A673 (cell line): ENCODE data around the gene LCLAT1. TPM values are rescaled to one million over a fixed set of nuclear protein-coding genes. Genes with fewer than 3 reads are reported as not detected.

Experiments used
- BruUV-seq: library from RNA; stranded (reverse); fragments of 400-500 nt; replicated peaks from 2 replicates; lab custom pipeline; 2021; lab: Mats Ljungman, UMichigan
- CTCF ChIA-PET: fragments of 300-600 bp; sonication (Branson Sonifier 250); formaldehyde crosslinking; loops from one replicate; lab custom pipeline; 2022; ENCODE audit warnings: antibody characterized with exemption; lab: Charles Lee
- POLR2A ChIA-PET: fragments of 300-600 bp; sonication (Branson Sonifier 250); formaldehyde crosslinking; loops from one replicate; lab custom pipeline; 2022; ENCODE audit warnings: antibody characterized with exemption; ENCODE audit not compliant: low non-redundant PET; lab: Charles Lee
- DNase-seq: peaks from one replicate; pipeline ENCODE4 v3.0.0-alpha.2; 2015; ENCODE audit warnings: low spot score
- H3K27ac ChIP-seq: fragments of 200-600 bp; sonication (generic); 2 replicates; pipeline ENCODE4 v1.5.1; 2016; ENCODE audit warnings: mixed run types, low read depth, mild to moderate bottlenecking, mixed read lengths, antibody characterized with exemption, low read length; ENCODE audit not compliant: poor library complexity, severe bottlenecking
- H3K27me3 ChIP-seq: fragments of 200-600 bp; sonication (generic); replicated peaks from 2 replicates; pipeline ENCODE4 v1.6.1; 2017; ENCODE audit warnings: mixed run types, low read depth, mild to moderate bottlenecking, mixed read lengths, antibody characterized with exemption, low read length; ENCODE audit not compliant: insufficient read depth, poor library complexity
- H3K36me3 ChIP-seq: fragments of 200-600 bp; sonication (generic); 2 replicates; pipeline ENCODE4 v1.6.1; 2016; ENCODE audit warnings: mixed run types, mild to moderate bottlenecking, mixed read lengths, antibody characterized with exemption, low read length; ENCODE audit not compliant: insufficient read depth, poor library complexity, severe bottlenecking
- H3K4me1 ChIP-seq: fragments of 200-600 bp; sonication (generic); 2 replicates; pipeline ENCODE4 v1.6.1; 2017; ENCODE audit warnings: mixed run types, mild to moderate bottlenecking, mixed read lengths, antibody characterized with exemption, low read length; ENCODE audit not compliant: insufficient read depth, poor library complexity, severe bottlenecking
- H3K4me3 ChIP-seq: fragments of 200-600 bp; sonication (generic); 2 replicates; pipeline ENCODE4 v1.5.1; 2016; ENCODE audit warnings: low read depth, mixed run types, mild to moderate bottlenecking, mixed read lengths, low read length; ENCODE audit not compliant: poor library complexity, severe bottlenecking
- H3K9me3 ChIP-seq: fragments of 200-600 bp; sonication (generic); 2 replicates; pipeline ENCODE4 v1.6.1; 2016; ENCODE audit warnings: mixed run types, low read depth, mild to moderate bottlenecking, mixed read lengths, antibody characterized with exemption, low read length; ENCODE audit not compliant: poor library complexity, severe bottlenecking
- EZH2 ChIP-seq: fragments of 200-600 bp; sonication (generic); IDR thresholded peaks from 2 replicates; pipeline ENCODE4 v1.6.1; 2017; ENCODE audit warnings: borderline replicate concordance, low read depth, mild to moderate bottlenecking, mixed read lengths, antibody characterized with exemption, low read length; ENCODE audit not compliant: poor library complexity, severe bottlenecking
- intact Hi-C: fragments of 100-400 bp; cut with micrococcal nuclease; formaldehyde crosslinking; loops from one replicate; pipeline ENCODE4 v1.10.0; 2022; ENCODE audit not compliant: unreplicated experiment
- total RNA-seq: library from RNA; stranded (reverse); gene quantifications from 2 replicates; pipeline ENCODE4 v1.2.3, GENCODE V29; 2021
- TF ChIP-seq, protein P1 (sequence below): fragments of 300-800, 200-600 bp; sonication (generic); conservative IDR thresholded peaks from 2 replicates; pipeline ENCODE4 v1.5.1; 2017; ENCODE audit warnings: low read depth, mild to moderate bottlenecking, antibody characterized with exemption, low read length, moderate library complexity, mixed read lengths

LCLAT1 gene
- total RNA-seq, 1 experiment from 2014 or later = 35.3 TPM

DNA sequence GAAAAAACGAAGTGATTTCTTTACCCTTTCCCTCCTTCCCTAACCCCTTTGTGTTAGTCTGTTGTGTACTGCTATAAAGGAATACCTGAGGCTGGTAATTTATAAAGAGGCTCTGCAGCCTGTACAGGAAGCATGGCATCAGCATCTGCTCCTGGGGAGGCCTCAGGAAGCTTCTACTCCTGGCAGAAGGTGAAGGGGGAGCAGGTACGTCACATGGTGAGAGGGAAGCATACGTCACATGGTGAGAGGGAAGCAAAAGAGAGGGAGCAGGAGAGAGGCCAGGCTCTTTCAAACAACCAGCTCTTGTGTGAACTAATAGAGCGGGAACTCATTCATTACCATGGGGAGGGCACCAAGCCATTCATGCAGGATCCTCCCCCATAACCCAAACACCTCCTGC, 234.0 kb downstream of the LCLAT1 start:
- no TSS peak for BruUV-seq
- POLR2A ChIA-PET = no interaction called here
- CTCF ChIA-PET = no interaction called here
- Histone ChIP-seq H3K27me3 (no peaks in the 10 kb centered on the region), H3K4me1 (no peaks in the 10 kb centered on the region), H3K27ac (no peak overlapping the region), H3K9me3 (no peaks in the 10 kb centered on the region), H3K36me3 (no peaks in the 10 kb centered on the region), H3K4me3 (no peak overlapping the region)
- no peak for DNase-seq
- intact Hi-C loops = no loop called here
- TF ChIP-seq, protein P1, sequence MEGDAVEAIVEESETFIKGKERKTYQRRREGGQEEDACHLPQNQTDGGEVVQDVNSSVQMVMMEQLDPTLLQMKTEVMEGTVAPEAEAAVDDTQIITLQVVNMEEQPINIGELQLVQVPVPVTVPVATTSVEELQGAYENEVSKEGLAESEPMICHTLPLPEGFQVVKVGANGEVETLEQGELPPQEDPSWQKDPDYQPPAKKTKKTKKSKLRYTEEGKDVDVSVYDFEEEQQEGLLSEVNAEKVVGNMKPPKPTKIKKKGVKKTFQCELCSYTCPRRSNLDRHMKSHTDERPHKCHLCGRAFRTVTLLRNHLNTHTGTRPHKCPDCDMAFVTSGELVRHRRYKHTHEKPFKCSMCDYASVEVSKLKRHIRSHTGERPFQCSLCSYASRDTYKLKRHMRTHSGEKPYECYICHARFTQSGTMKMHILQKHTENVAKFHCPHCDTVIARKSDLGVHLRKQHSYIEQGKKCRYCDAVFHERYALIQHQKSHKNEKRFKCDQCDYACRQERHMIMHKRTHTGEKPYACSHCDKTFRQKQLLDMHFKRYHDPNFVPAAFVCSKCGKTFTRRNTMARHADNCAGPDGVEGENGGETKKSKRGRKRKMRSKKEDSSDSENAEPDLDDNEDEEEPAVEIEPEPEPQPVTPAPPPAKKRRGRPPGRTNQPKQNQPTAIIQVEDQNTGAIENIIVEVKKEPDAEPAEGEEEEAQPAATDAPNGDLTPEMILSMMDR = no peak
- no peak for TF ChIP-seq EZH2

GRCh38 chr2:30683236-30683956, 236.3 kb downstream of the LCLAT1 start:
- intact Hi-C loops = no loop called here
- TF ChIP-seq EZH2 = no peak
- TF ChIP-seq, protein P1 = no peak
- no TSS peak for BruUV-seq
- H3K27me3 ChIP-seq = no peaks in the 10 kb centered on the region
- no peaks in the 10 kb centered on the region for H3K9me3 ChIP-seq
- no peak for DNase-seq
- ChIA-PET CTCF (no interaction called here), POLR2A (no interaction called here)
- H3K36me3 ChIP-seq = no peaks in the 10 kb centered on the region
- no peak overlapping the region for H3K27ac ChIP-seq
- no peaks in the 10 kb centered on the region for H3K4me1 ChIP-seq
- H3K4me3 ChIP-seq = no peak overlapping the region

GRCh38 chr2:30684026-30684425, 237.0 kb downstream of the LCLAT1 start:
- Histone ChIP-seq H3K27me3 (no peaks in the 10 kb centered on the region), H3K4me3 (no peak overlapping the region), H3K9me3 (no peaks in the 10 kb centered on the region), H3K27ac (no peak overlapping the region), H3K36me3 (no peaks in the 10 kb centered on the region), H3K4me1 (no peaks in the 10 kb centered on the region)
- intact Hi-C loops = no loop called here
- ChIA-PET POLR2A (no interaction called here), CTCF (no interaction called here)
- TF ChIP-seq EZH2 = no peak
- TF ChIP-seq, protein P1 = no peak
- no TSS peak for BruUV-seq
- no peak for DNase-seq
